ENCODE results near the gene KRTAP10-1. TPM values are rescaled to one million over a fixed set of nuclear protein-coding genes. Genes with fewer than 3 reads are reported as not detected.

The KRTAP10-1 gene
- total and polyA plus RNA-seq, 9 donors: not detected

DNA sequence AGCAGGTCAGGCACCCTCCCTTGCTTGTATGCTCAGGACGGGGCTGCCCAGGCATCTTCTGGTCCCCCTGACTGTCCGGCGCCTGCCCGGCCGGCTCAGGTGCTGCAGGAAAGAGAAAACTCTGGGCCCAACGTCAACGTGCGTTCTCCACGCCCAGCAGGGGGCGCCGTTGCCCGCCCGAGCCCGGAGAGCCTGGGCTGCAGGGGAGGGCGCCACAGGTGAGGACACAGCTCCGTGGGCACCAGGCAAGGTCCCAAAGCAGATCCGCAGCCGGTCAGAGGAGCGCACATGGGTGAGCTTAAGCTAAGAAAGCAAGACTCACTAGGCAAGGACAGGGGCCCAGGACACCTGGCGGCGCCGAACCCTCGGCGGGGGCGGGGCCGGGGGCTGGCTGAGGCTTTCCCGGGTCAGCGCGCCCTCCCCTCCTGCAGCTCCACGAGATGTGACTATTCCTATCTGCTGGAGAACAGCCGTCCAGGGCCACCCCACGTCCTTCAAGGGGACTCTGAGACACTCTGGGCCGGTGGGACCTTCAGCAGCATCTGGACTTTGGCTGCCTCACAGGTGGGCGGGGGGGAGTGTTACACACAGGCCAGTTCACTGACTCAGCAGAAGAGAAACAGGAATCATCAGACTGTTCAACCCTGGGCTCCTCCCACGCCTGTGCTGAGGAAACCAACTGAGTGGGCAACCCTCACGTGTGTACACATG lies 29.3 kb downstream of the KRTAP10-1 start:
- H3K36me3 ChIP-seq: no peaks in the 10 kb centered on the region
- H3K27ac ChIP-seq: no peak overlapping the region
- intact Hi-C loops (cut with DNase I): loop anchor here in 1 of 4 donors (10.0 kb wide), 1 partner anchor 284 kb away; no protein-coding TSS in a partner anchor
- H3K9me3 ChIP-seq: no peaks in the 10 kb centered on the region
- peaks cover 1% of the 10 kb centered on the region for H3K4me1 ChIP-seq (ENCODE audit: insufficient read depth)
- 3 to 11% (median 4%) methylated on average over 18 to 36 of the region's 36 CpGs for WGBS, 3 donors
- DNase-seq: peak in 2 of 5 donors; percentile 43 to 46
- TF ChIP-seq CTCF (IDR thresholded peaks at IDR 0.05): peak in 1 of 3 donors; percentile 19
- TF ChIP-seq POLR2A (IDR thresholded peaks at IDR 0.05): no peak
- no peaks in the 10 kb centered on the region for H3K27me3 ChIP-seq
- H3K4me3 ChIP-seq: no peak overlapping the region

- H3K27me3 ChIP-seq: no peaks in the 10 kb centered on the region
- no peak overlapping the region for H3K4me3 ChIP-seq
- H3K36me3 ChIP-seq: no peaks in the 10 kb centered on the region
- H3K9me3 ChIP-seq: no peaks in the 10 kb centered on the region
- TF ChIP-seq POLR2A (IDR thresholded peaks at IDR 0.05): no peak
- TF ChIP-seq CTCF (IDR thresholded peaks at IDR 0.05): no peak
- TF ChIP-seq EP300 (IDR thresholded peaks at IDR 0.05): no peak
- peaks cover 1% of the 10 kb centered on the region for H3K4me1 ChIP-seq (ENCODE audit: insufficient read depth)
- DNase-seq: no peak
- intact Hi-C loops (cut with DNase I): loop anchor here in 1 of 4 donors (10.0 kb wide), 1 partner anchor 285 kb away; no protein-coding TSS in a partner anchor
- 49 to 62% (median 53%) methylated on average over 12 to 18 of the region's 18 CpGs for WGBS, 3 donors
- no peak overlapping the region for H3K27ac ChIP-seq
Observed at GRCh38 chr21:44510109-44510507, 29.9 kb downstream of the KRTAP10-1 start.

GRCh38 chr21:44509539-44509938 lies 30.5 kb downstream of the KRTAP10-1 start:
- 70 to 75% (median 72%) methylated on average over 12 of the region's 12 CpGs for WGBS, 3 donors
- intact Hi-C loops (cut with DNase I): loop anchor here in 1 of 4 donors (10.0 kb wide), 1 partner anchor 285 kb away; no protein-coding TSS in a partner anchor
- no peak for DNase-seq
- Histone ChIP-seq H3K36me3 (no peaks in the 10 kb centered on the region), H3K4me1 (ENCODE audit: insufficient read depth) (peaks cover 1% of the 10 kb centered on the region), H3K4me3 (no peak overlapping the region), H3K27ac (no peak overlapping the region), H3K9me3 (no peaks in the 10 kb centered on the region), H3K27me3 (no peaks in the 10 kb centered on the region)
- TF ChIP-seq EP300 (IDR thresholded peaks at IDR 0.05): no peak
- TF ChIP-seq CTCF (IDR thresholded peaks at IDR 0.05): no peak
- TF ChIP-seq POLR2A (IDR thresholded peaks at IDR 0.05): no peak

DNA sequence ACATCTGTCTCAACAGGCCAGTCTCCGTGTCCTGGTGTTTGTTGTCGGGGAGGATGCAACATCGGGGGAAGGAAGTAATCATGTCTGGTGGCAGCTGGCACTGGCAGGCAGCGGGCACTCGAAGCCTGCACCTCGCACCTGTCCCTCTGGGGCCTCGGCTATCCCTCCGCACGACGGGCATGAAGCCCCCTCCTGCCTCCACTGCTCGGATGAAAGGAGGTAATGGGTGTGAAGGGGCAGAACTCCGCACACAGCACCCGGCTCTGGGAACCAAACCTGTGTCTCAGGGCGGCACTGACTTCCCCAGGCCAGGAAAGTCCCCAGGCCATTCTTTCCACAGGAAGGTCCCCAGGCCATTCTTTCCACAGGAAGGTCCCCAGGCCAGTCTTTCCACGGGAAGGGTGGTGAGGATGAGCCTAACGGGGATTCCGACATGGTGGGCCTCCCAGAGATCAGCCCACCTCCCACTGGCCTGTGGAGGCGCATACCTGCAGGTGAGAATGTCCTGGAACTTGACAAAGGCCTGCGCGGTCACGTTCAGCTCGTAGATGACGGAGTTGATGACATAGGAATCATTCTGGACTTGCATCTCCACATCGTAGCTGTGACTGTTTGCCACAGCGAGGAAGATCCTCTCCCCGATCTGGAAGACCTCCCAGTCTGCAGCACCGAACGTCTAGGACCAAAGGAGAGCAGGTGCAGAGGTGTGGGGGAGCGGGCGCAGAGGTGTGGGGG lies 31.1 kb downstream of the KRTAP10-1 start:
- no peaks in the 10 kb centered on the region for H3K9me3 ChIP-seq
- TF ChIP-seq POLR2A (IDR thresholded peaks at IDR 0.05): no peak
- TF ChIP-seq CTCF (IDR thresholded peaks at IDR 0.05): no peak
- no peak for TF ChIP-seq EP300 (IDR thresholded peaks at IDR 0.05)
- no peak overlapping the region for H3K4me3 ChIP-seq
- intact Hi-C loops (cut with DNase I): loop anchor here in 1 of 4 donors (10.0 kb wide), 1 partner anchor 286 kb away; no protein-coding TSS in a partner anchor
- peaks cover 1% of the 10 kb centered on the region for H3K4me1 ChIP-seq (ENCODE audit: insufficient read depth)
- no peaks in the 10 kb centered on the region for H3K36me3 ChIP-seq
- 80 to 86% (median 80%) methylated on average over 30 of the region's 30 CpGs for WGBS, 3 donors
- no peak for DNase-seq
- no peaks in the 10 kb centered on the region for H3K27me3 ChIP-seq
- no peak overlapping the region for H3K27ac ChIP-seq

All from ovary (tissue), 9 donors.